Measurements from ENCODE around the gene ITPR3.

- TF ChIP-seq CTCF (IDR thresholded peaks at IDR 0.05) (no peak), EP300 (IDR thresholded peaks at IDR 0.05) (no peak)
Measured at GRCh38 chr6:33727932-33728331, 106.8 kb downstream of the ITPR3 start.
